ENCODE measurements around the gene TARS1. TPM values are rescaled to one million over a fixed set of nuclear protein-coding genes. Genes with fewer than 3 reads are reported as not detected.

TARS1 gene
- total RNA-seq, 1 experiment from 2014 or later, result 584 TPM

DNA sequence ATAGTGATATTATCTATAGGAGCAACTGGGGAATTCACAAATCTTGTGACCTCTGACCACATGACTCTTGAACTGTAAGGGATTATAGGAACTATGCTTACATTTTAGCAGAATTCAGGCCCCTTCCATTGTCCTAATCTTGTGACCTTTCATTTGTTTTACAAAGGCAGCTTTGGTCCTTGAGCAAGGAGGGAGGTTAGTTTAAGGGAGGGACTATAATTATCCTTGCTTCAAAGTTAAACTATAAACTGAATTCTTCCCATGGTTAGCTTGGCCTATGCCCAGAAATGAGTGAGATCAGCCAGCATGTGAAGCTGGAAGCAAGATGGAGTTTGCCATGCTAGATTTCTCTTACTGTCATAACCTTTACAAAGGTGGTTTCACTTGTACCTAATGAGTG lies 51.2 kb downstream of the TARS1 start:
- H3K79me2 ChIP-seq (ENCODE audit: low read depth), result no peaks in the 10 kb centered on the region
- H4K20me1 ChIP-seq (ENCODE audit: insufficient read depth), result no peaks in the 10 kb centered on the region
- H3K27ac ChIP-seq, result no peak overlapping the region
- no peaks in the 10 kb centered on the region for H3K4me1 ChIP-seq (replicated peaks; ENCODE audit: insufficient read depth)
- POLR2A ChIA-PET (ENCODE audit: unreplicated experiment), result no interaction called here
- no peaks in the 10 kb centered on the region for H3K9me3 ChIP-seq (ENCODE audit: insufficient read depth, low read depth)
- H3F3A ChIP-seq (ENCODE audit: insufficient read depth, low read depth), result no peaks in the 10 kb centered on the region
- no peak overlapping the region for H3K4me2 ChIP-seq
- H3K27me3 ChIP-seq (ENCODE audit: insufficient read depth, low read depth), result no peaks in the 10 kb centered on the region
- 0 out of 2 replicates have a peak, but pooled peaks cover 4% of the 10 kb centered on the region for H3K9me2 ChIP-seq (ENCODE audit: insufficient read depth)
- DNase-seq, result no peak
- no TSS peak for BruUV-seq (replicated peaks)
- H2AFZ ChIP-seq, result no peak overlapping the region
- CTCF ChIA-PET, result interaction anchor here (0.5 kb wide), 1 partner anchor 49 kb away, joined by 4 read pairs; no protein-coding TSS in a partner anchor
- intact Hi-C loops (cut with micrococcal nuclease; ENCODE audit: unreplicated experiment), result no loop called here
- H3K36me3 ChIP-seq (ENCODE audit: low read depth), result no peaks in the 10 kb centered on the region
- no peak overlapping the region for H3K4me3 ChIP-seq
- TF ChIP-seq EZH2 (IDR thresholded peaks at IDR 0.05; ENCODE audit: low read depth), result no peak
- TF ChIP-seq, protein P1, sequence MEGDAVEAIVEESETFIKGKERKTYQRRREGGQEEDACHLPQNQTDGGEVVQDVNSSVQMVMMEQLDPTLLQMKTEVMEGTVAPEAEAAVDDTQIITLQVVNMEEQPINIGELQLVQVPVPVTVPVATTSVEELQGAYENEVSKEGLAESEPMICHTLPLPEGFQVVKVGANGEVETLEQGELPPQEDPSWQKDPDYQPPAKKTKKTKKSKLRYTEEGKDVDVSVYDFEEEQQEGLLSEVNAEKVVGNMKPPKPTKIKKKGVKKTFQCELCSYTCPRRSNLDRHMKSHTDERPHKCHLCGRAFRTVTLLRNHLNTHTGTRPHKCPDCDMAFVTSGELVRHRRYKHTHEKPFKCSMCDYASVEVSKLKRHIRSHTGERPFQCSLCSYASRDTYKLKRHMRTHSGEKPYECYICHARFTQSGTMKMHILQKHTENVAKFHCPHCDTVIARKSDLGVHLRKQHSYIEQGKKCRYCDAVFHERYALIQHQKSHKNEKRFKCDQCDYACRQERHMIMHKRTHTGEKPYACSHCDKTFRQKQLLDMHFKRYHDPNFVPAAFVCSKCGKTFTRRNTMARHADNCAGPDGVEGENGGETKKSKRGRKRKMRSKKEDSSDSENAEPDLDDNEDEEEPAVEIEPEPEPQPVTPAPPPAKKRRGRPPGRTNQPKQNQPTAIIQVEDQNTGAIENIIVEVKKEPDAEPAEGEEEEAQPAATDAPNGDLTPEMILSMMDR (conservative IDR thresholded peaks at IDR 0.05), result no peak

DNA sequence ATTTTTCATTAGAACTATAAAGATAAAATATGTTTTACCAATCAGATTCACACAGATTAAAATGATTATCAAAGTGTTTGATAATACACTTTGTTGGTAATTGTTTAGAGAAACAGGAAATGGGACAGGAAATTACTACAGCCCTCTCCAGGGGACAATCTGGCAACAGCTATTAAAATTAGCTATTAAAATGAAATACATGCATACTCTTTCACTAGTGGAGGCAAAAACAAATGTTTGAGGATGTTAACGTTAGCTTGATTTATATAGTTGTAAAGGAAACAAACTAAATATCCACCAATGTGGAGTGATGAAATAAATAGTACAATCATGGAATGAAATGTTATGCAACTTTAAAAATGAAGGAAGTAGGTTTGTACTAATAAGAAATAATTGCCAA lies 53.7 kb downstream of the TARS1 start:
- no peak for DNase-seq

DNA sequence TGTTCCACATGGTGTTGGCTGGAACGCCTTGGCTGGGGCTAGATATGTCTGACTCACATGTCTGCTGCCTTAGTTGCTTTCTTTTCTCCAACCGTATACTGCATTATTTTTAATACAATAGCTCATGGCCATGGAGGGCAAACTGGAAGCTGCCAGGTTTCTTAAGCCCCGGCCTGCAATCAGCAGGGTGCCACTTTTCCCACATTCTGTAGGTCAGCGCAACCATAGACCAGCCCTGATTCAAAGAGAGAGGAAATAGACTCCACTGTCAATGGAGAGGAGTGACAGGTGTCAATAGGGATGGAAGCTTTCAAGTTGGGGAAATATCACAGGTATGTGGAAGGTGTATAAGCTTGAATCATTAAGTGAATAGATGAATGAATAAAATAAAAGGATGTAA lies 60.5 kb downstream of the TARS1 start:
- H3K27me3 ChIP-seq (ENCODE audit: insufficient read depth, low read depth), result no peaks in the 10 kb centered on the region
- H3K9me3 ChIP-seq (ENCODE audit: insufficient read depth, low read depth), result no peaks in the 10 kb centered on the region
- H3K79me2 ChIP-seq (ENCODE audit: low read depth), result no peaks in the 10 kb centered on the region
- ChIA-PET CTCF (no interaction called here), POLR2A (ENCODE audit: unreplicated experiment) (no interaction called here)
- BruUV-seq (replicated peaks), result no TSS peak
- H3K4me2 ChIP-seq, result no peak overlapping the region
- H3K4me3 ChIP-seq, result no peak overlapping the region
- H4K20me1 ChIP-seq (ENCODE audit: insufficient read depth), result no peaks in the 10 kb centered on the region
- H3K27ac ChIP-seq, result no peak overlapping the region
- TF ChIP-seq, protein P1 (conservative IDR thresholded peaks at IDR 0.05), result no peak
- no peak for TF ChIP-seq EZH2 (IDR thresholded peaks at IDR 0.05; ENCODE audit: low read depth)
- no peaks in the 10 kb centered on the region for H3K9me2 ChIP-seq (ENCODE audit: insufficient read depth)
- H3F3A ChIP-seq (ENCODE audit: insufficient read depth, low read depth), result no peaks in the 10 kb centered on the region
- intact Hi-C loops (cut with micrococcal nuclease; ENCODE audit: unreplicated experiment), result no loop called here
- no peak for DNase-seq
- H2AFZ ChIP-seq, result no peak overlapping the region
- no peaks in the 10 kb centered on the region for H3K4me1 ChIP-seq (replicated peaks; ENCODE audit: insufficient read depth)
- no peaks in the 10 kb centered on the region for H3K36me3 ChIP-seq (ENCODE audit: low read depth)

More for the DNA sequence above, 53.7 kb downstream of the TARS1 start:
- no peaks in the 10 kb centered on the region for H3F3A ChIP-seq (ENCODE audit: insufficient read depth, low read depth)
- no peaks in the 10 kb centered on the region for H3K4me1 ChIP-seq (replicated peaks; ENCODE audit: insufficient read depth)
- H3K27me3 ChIP-seq (ENCODE audit: insufficient read depth, low read depth), result no peaks in the 10 kb centered on the region
- no peak overlapping the region for H3K4me3 ChIP-seq
- no peaks in the 10 kb centered on the region for H3K36me3 ChIP-seq (ENCODE audit: low read depth)
- H3K79me2 ChIP-seq (ENCODE audit: low read depth), result no peaks in the 10 kb centered on the region
- H4K20me1 ChIP-seq (ENCODE audit: insufficient read depth), result no peaks in the 10 kb centered on the region
- no peaks in the 10 kb centered on the region for H3K9me3 ChIP-seq (ENCODE audit: insufficient read depth, low read depth)
- no peak overlapping the region for H3K4me2 ChIP-seq
- H3K27ac ChIP-seq, result no peak overlapping the region
- TF ChIP-seq EZH2 (IDR thresholded peaks at IDR 0.05; ENCODE audit: low read depth), result no peak
- TF ChIP-seq, protein P1 (conservative IDR thresholded peaks at IDR 0.05), result no peak
- H2AFZ ChIP-seq, result no peak overlapping the region
- BruUV-seq (replicated peaks), result no TSS peak
- intact Hi-C loops (cut with micrococcal nuclease; ENCODE audit: unreplicated experiment), result no loop called here
- CTCF ChIA-PET, result no interaction called here
- POLR2A ChIA-PET (ENCODE audit: unreplicated experiment), result interaction anchor here (0.7 kb wide), 1 partner anchor 176 kb away, joined by 6 read pairs; no protein-coding TSS in a partner anchor
- H3K9me2 ChIP-seq (ENCODE audit: insufficient read depth), result 0 out of 2 replicates have a peak, but pooled peaks cover 4% of the 10 kb centered on the region

Data from PC-9 (cell line).